Liver (tissue), 9 donors: ENCODE results near the gene CADPS. TPM values are rescaled to one million over a fixed set of nuclear protein-coding genes. Genes with fewer than 3 reads are reported as not detected.

Source experiments
- DNase-seq: peaks from one replicate; pipeline ENCODE4 v3.0.0-alpha.2; 2017; ENCODE audit warnings: low spot score
- H3K27ac ChIP-seq, 2 donors: one replicate each; pipeline ENCODE4 v1.7.0; 2013; ENCODE audit warnings: inconsistent platforms in 2 of 2, low read length in 2 of 2, control low read depth in 1 of 2, low read depth in 1 of 2, mild to moderate bottlenecking in 1 of 2
- H3K27me3 ChIP-seq, 4 donors: one replicate each; pipeline versions ENCODE4 v1.6.1 to v1.7.0; 2013; ENCODE audit warnings: low read length in 3 of 4, inconsistent platforms in 1 of 4, mild to moderate bottlenecking in 1 of 4, moderate library complexity in 1 of 4; ENCODE audit not compliant: control insufficient read depth in 4 of 4, insufficient read depth in 4 of 4
- H3K36me3 ChIP-seq, 4 donors: one replicate each; pipeline versions ENCODE4 v1.6.1 to v1.7.0; 2013; ENCODE audit warnings: low read length in 3 of 4, mild to moderate bottlenecking in 3 of 4, low read depth in 1 of 4, moderate library complexity in 1 of 4; ENCODE audit not compliant: control insufficient read depth in 4 of 4, insufficient read depth in 3 of 4
- H3K4me1 ChIP-seq, 4 donors: one replicate each; pipeline versions ENCODE4 v1.6.1 to v1.7.0; 2013; ENCODE audit warnings: low read length in 3 of 4, mild to moderate bottlenecking in 3 of 4, moderate library complexity in 1 of 4; ENCODE audit not compliant: control insufficient read depth in 4 of 4, insufficient read depth in 4 of 4
- H3K4me3 ChIP-seq, 3 donors: one replicate each; pipeline versions ENCODE4 v1.6.1 to v1.7.0; 2013; ENCODE audit warnings: low read length in 3 of 3, control low read depth in 1 of 3, low read depth in 1 of 3, mild to moderate bottlenecking in 1 of 3
- H3K9ac ChIP-seq, 2 donors: one replicate each; pipeline ENCODE4 v1.7.0; 2013; ENCODE audit warnings: low read length in 2 of 2, mild to moderate bottlenecking in 2 of 2, moderate library complexity in 2 of 2, control low read depth in 1 of 2, low read depth in 1 of 2
- H3K9me3 ChIP-seq, 4 donors: one replicate each; pipeline versions ENCODE4 v1.6.1 to v1.7.0; 2013; ENCODE audit warnings: low read length in 3 of 4; ENCODE audit not compliant: control insufficient read depth in 4 of 4
- EGR1 ChIP-seq, 2 donors: IDR thresholded peaks; 2 replicates each; pipeline ENCODE4 v1.6.1; 2016 to 2018; ENCODE audit warnings: antibody characterized with exemption in 2 of 2, low read depth in 2 of 2
- FOXA2 ChIP-seq: IDR thresholded peaks from 2 replicates; pipeline ENCODE4 v1.6.1; 2016; ENCODE audit warnings: antibody characterized with exemption
- HNF4A ChIP-seq, 2 donors: conservative IDR thresholded peaks; 2 replicates each; pipeline ENCODE4 v1.6.1; 2016; ENCODE audit warnings: antibody characterized with exemption in 2 of 2, mild to moderate bottlenecking in 2 of 2
- JUND ChIP-seq, 2 donors: IDR thresholded peaks; 2 replicates each; pipeline ENCODE4 v1.6.1; 2016; ENCODE audit warnings: antibody characterized with exemption in 2 of 2
- NR2F2 ChIP-seq: IDR thresholded peaks from 2 replicates; pipeline ENCODE4 v1.6.1; 2016; ENCODE audit warnings: antibody characterized with exemption
- SP1 ChIP-seq: IDR thresholded peaks from 2 replicates; pipeline ENCODE4 v1.6.1; 2018; ENCODE audit warnings: antibody characterized with exemption, mild to moderate bottlenecking
- YY1 ChIP-seq: IDR thresholded peaks from 2 replicates; pipeline ENCODE4 v1.6.1; 2016; ENCODE audit warnings: antibody characterized with exemption, mild to moderate bottlenecking
- WGBS: extraction: QIAGEN DNeasy Blood & Tissue Kit; methylation state at CpG from one replicate; pipeline ENCODE4 v1.1.7; 2013; 5-methylcytosine and 5-hydroxymethylcytosine counted together
- polyA plus RNA-seq, 2 donors: library from polyadenylated mRNA; stranded (reverse) in 1 of 2; unstranded in 1 of 2; fragments of 200-250 nt in 1 of 2; fragments of >200 nt in 1 of 2; fragmentation: Nextera tagmentation in 1 of 2; extraction: Ambion mirVana in 1 of 2; gene quantifications; one replicate each; pipeline versions ENCODE4 v1.2.1 to v1.2.3, GENCODE V29; 2013 to 2015
- total RNA-seq, 2 donors: library from RNA; depleted of rRNA; stranded (reverse); fragments of >200 nt; gene quantifications; one replicate each; pipeline ENCODE4 v1.2.3, GENCODE V29; 2014
- TF ChIP-seq, protein P1 (sequence below): IDR thresholded peaks from 2 replicates; pipeline ENCODE4 v1.6.1; 2016; ENCODE audit warnings: antibody characterized with exemption
- TF ChIP-seq, protein P2 (sequence below): IDR thresholded peaks from 2 replicates; pipeline ENCODE4 v1.6.1; 2016; ENCODE audit warnings: antibody characterized with exemption
- TF ChIP-seq, protein P3 (sequence below): IDR thresholded peaks from 2 replicates; pipeline ENCODE4 v1.6.1; 2016; ENCODE audit warnings: antibody characterized with exemption
- TF ChIP-seq, protein P4 (sequence below): fragments of 150-350 bp; IDR thresholded peaks from 2 replicates; pipeline ENCODE4 v1.5.1; 2017; ENCODE audit warnings: improper control_type of control experiment, low read depth, low read length; ENCODE audit not compliant: missing input control
- donor health status: healthy.
- donor health status: healthy.
- donor health status: healthy.
- donor health status: healthy.
- donor health status: healthy.

The CADPS gene
- total and polyA plus RNA-seq, 4 donors, result 0.05 to 0.37 (median 0.17) TPM; not detected in 1

DNA sequence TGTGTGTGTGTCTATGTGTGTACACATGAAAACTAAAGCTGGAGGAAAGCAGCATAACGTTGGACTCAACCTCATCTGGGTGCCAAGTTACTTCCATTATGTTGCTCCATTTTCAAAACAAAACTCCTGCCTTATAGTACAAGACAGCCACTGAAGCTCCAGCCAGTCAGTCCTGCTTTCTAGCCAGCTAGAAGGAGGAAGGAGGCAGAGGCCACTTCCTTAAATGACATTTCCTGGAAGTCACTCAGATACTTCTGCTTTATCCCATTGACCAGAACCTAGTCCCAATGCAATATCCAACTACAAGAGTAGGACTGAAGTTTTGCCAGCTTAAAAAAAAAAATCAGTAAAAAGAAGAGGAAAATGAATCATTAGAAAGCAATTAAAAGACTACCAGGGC is 31.7 kb downstream of the CADPS start:
- Histone ChIP-seq H3K27ac (no peak overlapping the region), H3K27me3 (no peaks in the 10 kb centered on the region), H3K4me1 (no peaks in the 10 kb centered on the region), H3K4me3 (no peak overlapping the region), H3K9me3 (no peaks in the 10 kb centered on the region), H3K9ac (no peak overlapping the region), H3K36me3 (no peaks in the 10 kb centered on the region)
- TF ChIP-seq FOXA2 (no peak), HNF4A (conservative IDR thresholded peaks at IDR 0.05) (no peak), EGR1 (IDR thresholded peaks at IDR 0.05; ENCODE audit: low read depth in 2 of 2) (no peak)
- TF ChIP-seq, protein P1, sequence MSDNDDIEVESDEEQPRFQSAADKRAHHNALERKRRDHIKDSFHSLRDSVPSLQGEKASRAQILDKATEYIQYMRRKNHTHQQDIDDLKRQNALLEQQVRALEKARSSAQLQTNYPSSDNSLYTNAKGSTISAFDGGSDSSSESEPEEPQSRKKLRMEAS, result no peak
- TF ChIP-seq, protein P2, sequence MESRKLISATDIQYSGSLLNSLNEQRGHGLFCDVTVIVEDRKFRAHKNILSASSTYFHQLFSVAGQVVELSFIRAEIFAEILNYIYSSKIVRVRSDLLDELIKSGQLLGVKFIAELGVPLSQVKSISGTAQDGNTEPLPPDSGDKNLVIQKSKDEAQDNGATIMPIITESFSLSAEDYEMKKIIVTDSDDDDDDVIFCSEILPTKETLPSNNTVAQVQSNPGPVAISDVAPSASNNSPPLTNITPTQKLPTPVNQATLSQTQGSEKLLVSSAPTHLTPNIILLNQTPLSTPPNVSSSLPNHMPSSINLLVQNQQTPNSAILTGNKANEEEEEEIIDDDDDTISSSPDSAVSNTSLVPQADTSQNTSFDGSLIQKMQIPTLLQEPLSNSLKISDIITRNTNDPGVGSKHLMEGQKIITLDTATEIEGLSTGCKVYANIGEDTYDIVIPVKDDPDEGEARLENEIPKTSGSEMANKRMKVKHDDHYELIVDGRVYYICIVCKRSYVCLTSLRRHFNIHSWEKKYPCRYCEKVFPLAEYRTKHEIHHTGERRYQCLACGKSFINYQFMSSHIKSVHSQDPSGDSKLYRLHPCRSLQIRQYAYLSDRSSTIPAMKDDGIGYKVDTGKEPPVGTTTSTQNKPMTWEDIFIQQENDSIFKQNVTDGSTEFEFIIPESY, result no peak
- TF ChIP-seq, protein P3, sequence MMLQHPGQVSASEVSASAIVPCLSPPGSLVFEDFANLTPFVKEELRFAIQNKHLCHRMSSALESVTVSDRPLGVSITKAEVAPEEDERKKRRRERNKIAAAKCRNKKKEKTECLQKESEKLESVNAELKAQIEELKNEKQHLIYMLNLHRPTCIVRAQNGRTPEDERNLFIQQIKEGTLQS, result no peak
- 54% methylated on average over 1 of the region's 1 CpG for WGBS
- DNase-seq, result no peak

DNA sequence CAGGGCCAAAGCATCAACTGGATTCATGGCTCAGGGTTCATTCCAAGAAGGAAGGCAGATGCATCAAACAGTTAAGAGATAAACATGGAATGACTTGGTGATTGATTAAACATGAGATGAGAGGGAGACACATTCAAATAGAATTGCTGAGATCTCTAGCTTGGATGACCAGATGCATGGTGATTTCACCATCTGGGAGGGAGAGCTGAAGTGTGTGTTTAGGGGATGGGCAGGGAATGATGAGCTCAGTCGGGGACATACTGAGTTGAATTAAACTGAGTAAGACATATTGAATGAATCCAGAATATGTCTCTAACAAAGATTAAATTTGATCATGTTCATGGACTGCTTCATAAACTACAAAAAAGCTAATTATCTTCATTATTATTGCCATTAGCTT is 35.5 kb downstream of the CADPS start:
- Histone ChIP-seq H3K36me3 (no peaks in the 10 kb centered on the region), H3K4me1 (peaks cover 3 to 22% (median 18%) of the 10 kb centered on the region in 4 donors), H3K27ac (no peak overlapping the region), H3K27me3 (no peaks in the 10 kb centered on the region), H3K4me3 (no peak overlapping the region), H3K9ac (no peak overlapping the region), H3K9me3 (no peaks in the 10 kb centered on the region)
- TF ChIP-seq EGR1 (IDR thresholded peaks at IDR 0.05; ENCODE audit: low read depth in 2 of 2) (no peak), YY1 (no peak), SP1 (no peak), NR2F2 (no peak), JUND (IDR thresholded peaks at IDR 0.05) (no peak)
- TF ChIP-seq, protein P1, result no peak
- TF ChIP-seq, protein P2, result no peak
- TF ChIP-seq, protein P4, sequence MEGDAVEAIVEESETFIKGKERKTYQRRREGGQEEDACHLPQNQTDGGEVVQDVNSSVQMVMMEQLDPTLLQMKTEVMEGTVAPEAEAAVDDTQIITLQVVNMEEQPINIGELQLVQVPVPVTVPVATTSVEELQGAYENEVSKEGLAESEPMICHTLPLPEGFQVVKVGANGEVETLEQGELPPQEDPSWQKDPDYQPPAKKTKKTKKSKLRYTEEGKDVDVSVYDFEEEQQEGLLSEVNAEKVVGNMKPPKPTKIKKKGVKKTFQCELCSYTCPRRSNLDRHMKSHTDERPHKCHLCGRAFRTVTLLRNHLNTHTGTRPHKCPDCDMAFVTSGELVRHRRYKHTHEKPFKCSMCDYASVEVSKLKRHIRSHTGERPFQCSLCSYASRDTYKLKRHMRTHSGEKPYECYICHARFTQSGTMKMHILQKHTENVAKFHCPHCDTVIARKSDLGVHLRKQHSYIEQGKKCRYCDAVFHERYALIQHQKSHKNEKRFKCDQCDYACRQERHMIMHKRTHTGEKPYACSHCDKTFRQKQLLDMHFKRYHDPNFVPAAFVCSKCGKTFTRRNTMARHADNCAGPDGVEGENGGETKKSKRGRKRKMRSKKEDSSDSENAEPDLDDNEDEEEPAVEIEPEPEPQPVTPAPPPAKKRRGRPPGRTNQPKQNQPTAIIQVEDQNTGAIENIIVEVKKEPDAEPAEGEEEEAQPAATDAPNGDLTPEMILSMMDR, result no peak
- 58% methylated on average over 1 of the region's 1 CpG for WGBS
- DNase-seq, result no peak
